Daoy (cell line): ENCODE data around the gene FREM2. TPM values are rescaled to one million over a fixed set of nuclear protein-coding genes. Genes with fewer than 3 reads are reported as not detected.

Experiments used
- DNase-seq: peaks from one replicate; pipeline ENCODE4 v3.0.0-alpha.2; 2015; ENCODE audit warnings: low read depth
- total RNA-seq: library from RNA; depleted of rRNA; stranded (reverse); fragments of >200 nt; shearing (Covaris generic); gene quantifications from 2 replicates; pipeline ENCODE4 v1.2.3, GENCODE V29; 2014

Gene FREM2
- total RNA-seq, 1 experiment from 2014 or later = under 0.01 TPM

- no peak for DNase-seq
Measured at GRCh38 chr13:38897521-38897920, 210.6 kb downstream of the FREM2 start.

- DNase-seq = no peak
Measured at GRCh38 chr13:38898481-38898880, 211.6 kb downstream of the FREM2 start.

- DNase-seq = no peak
Measured at GRCh38 chr13:38899571-38899970, 212.7 kb downstream of the FREM2 start.

GRCh38 chr13:38900188-38900587 lies 213.3 kb downstream of the FREM2 start:
- no peak for DNase-seq

DNA sequence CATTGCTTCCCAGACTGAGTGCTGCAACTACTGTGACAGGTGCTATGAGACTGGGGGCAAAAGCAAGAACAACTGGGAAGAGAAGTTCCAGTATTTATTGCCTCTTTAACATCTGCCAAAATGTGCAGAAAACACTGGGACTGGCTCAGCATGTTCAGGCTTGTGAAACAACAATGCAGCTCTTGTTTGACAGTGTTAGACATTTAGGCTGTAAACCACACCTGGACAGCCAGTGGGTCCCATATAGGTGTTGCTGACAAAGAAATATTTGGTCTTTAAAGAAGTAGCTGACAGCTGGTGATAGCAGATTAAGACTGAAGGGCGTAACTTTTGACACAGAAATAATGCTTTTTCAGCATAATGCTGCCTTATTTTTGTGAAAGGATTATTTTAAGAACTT lies 215.7 kb downstream of the FREM2 start:
- DNase-seq = no peak

DNA sequence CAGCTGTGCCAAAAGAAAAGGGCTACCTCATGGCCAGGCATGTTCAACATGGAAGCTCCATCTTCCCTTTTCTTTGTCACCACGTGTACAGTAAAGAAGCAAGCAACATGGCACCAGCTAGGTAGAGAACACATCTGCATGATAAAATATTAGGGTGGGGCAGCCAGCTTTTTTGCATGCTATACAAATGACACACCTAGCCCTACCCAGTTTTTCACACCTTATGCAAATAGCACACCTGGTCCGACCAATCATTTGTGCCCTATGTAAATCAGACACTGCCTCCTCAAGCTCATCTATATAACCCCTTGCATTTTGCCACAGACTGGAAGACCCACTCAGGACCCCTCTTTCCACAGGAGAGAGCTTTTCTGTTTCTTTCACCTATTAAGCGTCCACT lies 218.2 kb downstream of the FREM2 start:
- no peak for DNase-seq

DNA sequence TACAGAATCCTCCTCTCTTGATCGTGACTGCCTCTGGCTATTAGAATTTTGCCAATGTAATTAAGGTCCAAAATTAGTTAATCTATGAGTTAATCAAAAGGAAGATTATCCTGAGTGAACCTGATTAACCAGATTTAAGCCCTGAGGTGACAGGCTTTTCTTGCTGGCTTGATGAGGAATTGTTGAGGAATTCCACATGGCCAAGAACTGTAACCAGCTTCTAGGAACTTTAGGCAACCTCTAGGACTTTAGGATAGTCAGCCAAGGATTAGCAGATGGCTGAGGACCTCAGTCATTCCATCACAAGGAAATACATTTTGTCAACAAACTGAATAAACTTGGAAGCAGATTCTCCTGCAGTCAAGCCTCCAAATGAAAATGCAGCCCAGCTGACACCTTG lies 219.0 kb downstream of the FREM2 start:
- DNase-seq = no peak

DNA sequence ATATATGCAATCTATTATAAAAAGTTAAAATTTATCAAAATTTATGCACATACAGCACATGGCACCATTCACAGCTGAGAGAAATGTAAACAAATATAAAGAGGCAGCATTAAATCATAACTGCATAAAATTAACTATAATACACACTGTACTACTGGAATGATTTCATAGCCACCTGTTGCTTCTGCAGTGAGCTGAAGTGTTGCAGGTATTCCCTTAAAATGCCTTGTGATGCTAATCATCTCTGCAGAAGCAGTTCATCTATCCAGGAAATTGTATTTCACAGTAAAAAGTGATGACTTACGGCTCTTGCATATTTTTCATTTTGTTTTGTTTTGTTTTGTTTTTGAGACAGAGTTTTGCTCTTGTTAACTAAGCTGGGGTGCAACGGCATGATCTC lies 221.7 kb downstream of the FREM2 start:
- DNase-seq = no peak

DNA sequence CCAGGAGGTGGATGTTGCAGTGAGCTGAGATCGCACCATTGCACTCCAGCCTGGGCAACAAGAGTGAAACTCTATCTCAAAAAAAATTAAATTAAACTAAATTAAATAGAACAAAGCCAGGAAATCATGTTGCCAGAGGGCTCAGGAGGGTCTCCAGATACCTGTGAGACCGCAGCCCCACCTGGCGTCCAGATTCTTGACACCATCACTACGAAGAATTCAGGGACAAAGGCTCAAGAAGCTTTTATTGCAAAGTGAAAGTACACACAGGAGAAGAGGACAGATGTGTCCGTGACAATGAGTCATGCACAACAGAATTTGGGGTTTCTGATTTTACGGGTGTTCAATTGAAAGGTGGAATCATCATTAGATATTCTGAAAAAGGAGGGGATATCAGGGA lies 227.2 kb downstream of the FREM2 start:
- no peak for DNase-seq

DNA sequence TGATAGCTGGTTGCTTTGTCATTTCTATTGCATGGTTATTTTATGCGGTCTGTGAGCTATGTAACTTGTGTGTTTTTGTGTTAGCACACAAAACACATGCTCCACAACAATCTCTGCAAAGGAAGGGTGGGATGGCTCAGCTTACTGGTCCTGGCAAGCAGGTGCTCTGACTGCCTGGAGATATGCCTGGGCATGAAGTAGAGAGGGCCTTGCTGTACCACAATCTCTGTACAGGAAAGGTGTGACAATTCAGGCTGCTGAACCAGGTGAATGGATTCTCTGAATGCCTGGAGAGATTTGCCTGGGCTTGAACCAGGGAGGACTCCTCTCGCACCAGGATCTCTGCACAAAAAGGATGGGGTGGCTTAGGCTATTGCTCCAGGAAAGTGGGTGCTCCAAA lies 234.2 kb downstream of the FREM2 start:
- no peak for DNase-seq

DNA sequence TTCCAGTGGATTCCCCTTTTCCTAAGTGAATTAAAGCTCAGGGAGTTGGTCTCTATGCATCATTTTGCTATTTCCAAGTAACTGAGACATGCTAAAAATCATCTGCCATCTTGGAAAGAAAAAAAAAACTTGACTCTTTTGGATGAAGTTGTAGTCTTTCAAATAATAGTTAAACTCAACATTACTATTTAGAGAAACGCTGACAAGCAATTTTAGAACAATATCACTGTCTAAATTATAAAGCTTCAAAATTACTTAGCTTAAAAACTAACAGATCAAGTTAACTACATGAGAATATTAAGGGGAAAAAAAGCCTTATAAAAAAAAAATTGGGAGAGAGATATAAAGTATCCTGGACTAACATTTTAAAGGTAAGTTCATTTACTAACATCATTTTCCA lies 235.3 kb downstream of the FREM2 start:
- DNase-seq = no peak

GRCh38 chr13:38933786-38934185 lies 246.9 kb downstream of the FREM2 start:
- DNase-seq = no peak
